HAP-1 (cell line): Measurements from ENCODE around the gene RNF186.
A peak's percentile ranks its signal among the peaks of the same experiment; 100 is the strongest.
"Not testable (repeated sequence)": the region's sequence is repeated elsewhere in the genome, so short reads cannot be mapped to it uniquely, and the experiment has no call there.

Experiments used
- DNase-seq, 2 experiments: peaks; one replicate each; pipeline ENCODE4 v3.0.0-alpha.2; 2016 to 2020; ENCODE audit warnings: low spot score in 2 of 2
- H3K27me3 ChIP-seq: fragments of 250-450 bp; sonication (Bioruptor Pico); 2 replicates; pipeline ENCODE4 v1.5.1; 2020; ENCODE audit warnings: low read depth, mild to moderate bottlenecking, moderate library complexity
- H3K36me3 ChIP-seq: fragments of 250-450 bp; sonication (Bioruptor Pico); replicated peaks from 2 replicates; pipeline ENCODE4 v1.5.1; 2020; ENCODE audit warnings: mild to moderate bottlenecking
- H3K4me1 ChIP-seq: fragments of 250-450 bp; sonication (Bioruptor Pico); 2 replicates; pipeline ENCODE4 v1.5.1; 2020; ENCODE audit warnings: mild to moderate bottlenecking
- H3K4me3 ChIP-seq: fragments of 250-450 bp; sonication (Bioruptor Pico); 2 replicates; pipeline ENCODE4 v1.5.1; 2020; ENCODE audit warnings: mild to moderate bottlenecking, moderate library complexity
- H3K9me3 ChIP-seq: fragments of 250-450 bp; sonication (Bioruptor Pico); 2 replicates; pipeline ENCODE4 v1.5.1; 2020; ENCODE audit warnings: mild to moderate bottlenecking, moderate library complexity
- in situ Hi-C: fragments of 300-500 bp; cut with MboI; formaldehyde crosslinking; loops from 3 replicates; pipeline ENCODE4 v1.14.3; 2020; ENCODE audit warnings: low sequenced_read_pairs, inconsistent platforms, mixed read lengths

The RNF186 gene

DNA sequence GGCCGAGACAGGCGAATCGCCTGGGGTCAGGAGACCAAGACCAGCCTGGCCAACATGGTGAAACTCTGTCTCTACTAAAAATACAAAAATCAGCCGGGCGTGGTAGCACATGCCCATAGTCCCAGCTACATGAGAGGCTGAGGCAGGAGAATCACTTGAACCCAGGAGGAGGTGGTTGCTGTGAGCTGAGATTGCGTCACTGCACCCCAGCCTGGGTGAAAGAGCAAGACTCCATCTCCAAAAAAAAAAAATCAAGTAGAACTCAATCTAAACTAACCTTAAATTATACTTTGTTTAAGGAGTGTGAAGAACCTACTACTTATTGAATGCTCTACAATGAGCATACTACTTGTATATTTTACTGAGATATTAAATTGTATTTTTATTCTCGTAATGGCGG, 30.5 kb upstream of the RNF186 start:
- Histone ChIP-seq H3K9me3 (no peaks in the 10 kb centered on the region), H3K4me1 (peaks cover 10% of the 10 kb centered on the region), H3K36me3 (no peaks in the 10 kb centered on the region), H3K27me3 (no peaks in the 10 kb centered on the region), H3K4me3 (no peak overlapping the region)
- no peak for DNase-seq
- in situ Hi-C loops = no loop called here

DNA sequence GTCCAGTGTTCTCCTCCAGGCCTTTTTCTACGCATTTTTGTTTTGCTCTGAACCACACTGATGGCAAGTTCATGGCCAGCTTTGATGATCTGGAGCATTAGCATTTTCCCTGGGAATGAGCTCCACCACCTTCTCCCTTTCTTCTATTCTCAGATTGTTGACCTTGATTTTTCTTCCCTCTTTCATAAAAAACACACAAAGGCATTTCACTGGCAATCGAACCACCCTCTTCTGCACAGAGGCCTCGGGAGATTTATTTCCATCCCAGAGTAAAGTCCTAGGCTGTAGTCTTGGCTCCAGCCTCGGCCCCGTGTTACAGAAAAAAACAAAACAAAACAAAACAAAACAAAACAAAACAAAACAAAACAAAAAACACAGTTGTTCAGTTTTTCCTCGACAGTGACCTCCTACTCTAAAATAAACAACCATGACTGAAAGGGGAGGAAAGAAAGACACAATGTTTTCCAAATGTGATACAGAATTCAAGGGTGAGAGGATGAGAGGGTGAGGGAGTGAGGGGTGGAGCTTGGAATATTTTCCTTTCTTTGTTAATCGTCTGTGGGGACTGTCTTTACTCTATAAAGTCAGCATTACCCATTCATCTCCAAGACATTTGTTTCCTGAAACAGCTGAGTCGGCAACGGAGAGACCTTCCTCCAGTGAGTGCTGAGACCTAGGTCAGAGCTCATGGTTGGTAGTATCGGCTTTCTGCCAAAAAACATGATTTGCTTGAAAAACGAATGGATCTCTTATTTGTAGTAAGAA, 29.8 kb upstream of the RNF186 start:
- in situ Hi-C loops = no loop called here
- Histone ChIP-seq H3K27me3 (no peaks in the 10 kb centered on the region), H3K4me3 (no peak overlapping the region), H3K4me1 (peaks cover 10% of the 10 kb centered on the region), H3K36me3 (no peaks in the 10 kb centered on the region), H3K9me3 (no peaks in the 10 kb centered on the region)
- DNase-seq = peak; percentile 30 to 32

DNA sequence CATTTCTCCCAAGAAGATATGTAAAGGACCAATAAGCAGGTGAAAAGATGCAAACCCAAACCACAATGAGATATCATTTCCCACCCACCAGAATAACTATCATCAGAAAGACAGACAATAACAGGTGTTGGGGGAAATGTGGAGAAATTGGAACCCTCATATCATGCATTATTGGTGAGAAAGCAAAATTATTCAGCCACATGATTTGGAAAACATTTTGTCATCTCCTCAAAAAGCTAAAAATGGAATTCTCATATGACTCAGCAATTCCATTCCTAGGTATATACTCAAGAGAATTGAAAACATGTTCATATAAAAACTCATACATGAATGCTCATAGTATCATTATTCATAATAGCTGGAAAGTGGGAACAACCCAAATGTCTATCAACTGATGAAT, 25.1 kb upstream of the RNF186 start:
- DNase-seq = no peak

DNA sequence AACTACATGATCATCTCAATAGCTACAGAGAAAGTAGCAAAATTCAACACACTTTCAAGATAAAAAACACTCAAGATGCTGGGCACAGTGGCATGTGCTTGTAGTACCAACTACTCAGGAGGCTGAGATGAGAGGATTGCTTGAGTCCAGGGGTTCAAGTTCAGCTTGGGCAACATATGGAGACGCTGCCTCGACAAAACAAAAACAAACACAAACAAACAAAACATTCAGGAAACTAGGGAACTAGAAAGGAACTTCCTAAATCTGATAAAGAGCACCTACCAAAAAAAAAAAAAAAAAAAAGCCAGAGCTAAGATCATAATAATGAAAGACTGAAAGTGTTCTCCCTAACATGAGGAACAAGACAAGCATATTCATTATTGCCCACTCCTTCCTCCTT, 22.8 kb upstream of the RNF186 start:
- no peak overlapping the region for H3K4me3 ChIP-seq
- no peaks in the 10 kb centered on the region for H3K36me3 ChIP-seq
- H3K9me3 ChIP-seq = no peaks in the 10 kb centered on the region
- in situ Hi-C loops = no loop called here
- DNase-seq = no peak
- no peaks in the 10 kb centered on the region for H3K4me1 ChIP-seq
- H3K27me3 ChIP-seq = no peaks in the 10 kb centered on the region

More for the DNA sequence above, 25.1 kb upstream of the RNF186 start:
- Histone ChIP-seq H3K27me3 (no peaks in the 10 kb centered on the region), H3K4me1 (peaks cover 8% of the 10 kb centered on the region), H3K4me3 (no peak overlapping the region), H3K9me3 (no peaks in the 10 kb centered on the region), H3K36me3 (no peaks in the 10 kb centered on the region)
- in situ Hi-C loops = no loop called here

DNA sequence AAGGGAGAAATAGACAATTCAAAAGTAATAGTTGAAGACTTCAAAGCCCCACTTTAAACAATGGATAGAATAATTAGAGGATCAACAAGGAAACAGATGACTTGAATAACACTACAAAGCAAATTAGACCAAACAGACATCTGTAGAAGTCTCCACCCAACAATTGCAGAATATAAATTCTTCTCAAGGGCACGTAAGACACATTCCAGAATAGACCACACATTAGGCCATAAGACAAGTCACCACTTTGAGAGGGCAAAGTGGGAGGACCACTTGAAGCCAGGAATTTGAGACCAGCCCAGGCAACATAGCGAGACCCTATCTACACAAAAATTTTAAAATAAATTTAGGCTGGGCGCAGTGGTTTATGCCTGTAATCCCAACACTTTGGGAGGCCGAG, 20.5 kb upstream of the RNF186 start:
- no peaks in the 10 kb centered on the region for H3K36me3 ChIP-seq
- DNase-seq = no peak
- no peaks in the 10 kb centered on the region for H3K27me3 ChIP-seq
- in situ Hi-C loops = no loop called here
- no peaks in the 10 kb centered on the region for H3K9me3 ChIP-seq
- no peaks in the 10 kb centered on the region for H3K4me1 ChIP-seq
- H3K4me3 ChIP-seq = no peak overlapping the region

DNA sequence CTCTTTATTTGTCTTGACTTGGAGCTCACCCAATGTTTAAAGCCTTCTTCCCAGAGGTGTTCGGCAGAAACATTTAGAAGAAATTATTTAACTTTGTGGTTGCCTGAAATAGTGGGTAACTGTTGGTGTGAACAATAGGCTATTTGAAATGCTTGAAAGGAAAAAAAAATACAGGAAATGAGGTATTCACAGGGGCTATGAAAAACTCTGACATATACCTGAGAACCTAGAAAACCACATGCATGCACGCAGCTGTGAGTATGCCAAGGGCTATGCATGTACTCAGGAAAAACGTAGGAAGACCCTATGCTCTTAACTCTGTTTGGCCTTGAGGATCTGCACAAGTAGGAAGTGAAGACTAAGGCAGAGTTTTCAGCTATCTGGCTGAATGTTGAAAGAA, 16.4 kb upstream of the RNF186 start:
- no peaks in the 10 kb centered on the region for H3K4me1 ChIP-seq
- in situ Hi-C loops = no loop called here
- H3K4me3 ChIP-seq = no peak overlapping the region
- no peaks in the 10 kb centered on the region for H3K36me3 ChIP-seq
- H3K27me3 ChIP-seq = no peaks in the 10 kb centered on the region
- no peak for DNase-seq
- no peaks in the 10 kb centered on the region for H3K9me3 ChIP-seq

DNA sequence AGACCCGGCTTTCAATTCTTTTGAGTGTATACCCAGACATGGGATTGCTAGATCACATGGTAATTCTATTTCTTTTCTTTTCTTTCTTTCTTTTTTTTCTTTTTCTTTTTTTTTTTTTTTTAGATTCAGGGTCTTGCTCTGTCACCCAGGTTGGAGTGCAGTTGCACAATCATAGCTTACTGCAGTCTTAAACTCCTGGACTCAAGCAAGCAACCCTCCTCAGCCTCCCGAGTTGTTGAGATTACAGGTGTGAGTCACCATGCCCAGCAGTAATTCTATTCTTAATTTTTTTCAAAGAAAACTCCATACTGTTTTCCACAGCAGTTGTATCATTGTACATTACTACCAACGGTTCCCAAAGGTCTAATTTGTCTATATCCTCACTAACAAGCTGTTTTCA, 13.5 kb upstream of the RNF186 start:
- no peaks in the 10 kb centered on the region for H3K36me3 ChIP-seq
- H3K4me3 ChIP-seq = no peak overlapping the region
- in situ Hi-C loops = no loop called here
- DNase-seq = no peak
- H3K9me3 ChIP-seq = no peaks in the 10 kb centered on the region
- no peaks in the 10 kb centered on the region for H3K27me3 ChIP-seq
- H3K4me1 ChIP-seq = no peaks in the 10 kb centered on the region

DNA sequence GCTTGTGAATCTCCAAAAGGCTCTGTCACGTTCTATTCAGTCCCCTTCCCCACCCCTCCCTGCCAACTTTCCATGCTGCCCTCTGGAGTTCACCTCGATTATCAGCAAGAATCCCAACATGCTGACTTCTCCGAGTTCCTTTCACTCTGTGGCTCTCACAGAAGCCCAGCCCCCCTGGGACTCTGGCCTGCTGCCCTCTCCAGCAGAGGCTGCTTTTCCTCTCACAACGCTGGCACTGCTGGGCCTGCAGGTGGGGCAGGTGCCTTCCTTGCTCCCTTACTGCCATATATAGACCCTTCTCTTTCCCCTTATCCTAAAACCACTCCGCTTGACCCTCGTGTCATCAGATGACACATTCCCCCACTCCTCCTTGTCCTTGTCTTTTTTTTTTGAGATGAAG, 10.2 kb upstream of the RNF186 start:
- DNase-seq = peak in 1 of 2 experiments; percentile 17
- Histone ChIP-seq H3K9me3 (no peaks in the 10 kb centered on the region), H3K27me3 (no peaks in the 10 kb centered on the region), H3K4me1 (no peaks in the 10 kb centered on the region), H3K36me3 (no peaks in the 10 kb centered on the region), H3K4me3 (no peak overlapping the region)
- in situ Hi-C loops = no loop called here

DNA sequence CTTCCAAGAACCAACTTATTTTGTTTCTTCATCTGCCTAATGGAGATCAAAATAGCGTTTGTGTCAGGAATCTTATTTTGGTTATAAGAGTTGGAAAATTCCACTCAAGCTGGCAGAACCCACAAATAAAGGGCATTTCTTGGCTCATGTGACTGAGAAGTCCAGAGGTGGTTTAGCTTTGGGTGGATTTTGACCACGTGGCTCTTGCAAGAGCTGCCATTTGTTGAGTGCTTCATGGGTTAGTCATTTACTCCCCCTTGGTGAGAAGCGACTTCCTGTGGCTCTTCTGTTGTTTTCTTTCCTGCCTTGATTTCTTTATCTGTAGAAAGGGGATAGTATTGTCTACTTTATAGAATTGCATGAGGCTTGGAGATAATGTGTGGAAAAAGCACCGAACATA, 9.5 kb upstream of the RNF186 start:
- no peaks in the 10 kb centered on the region for H3K4me1 ChIP-seq
- DNase-seq = no peak
- H3K27me3 ChIP-seq = no peaks in the 10 kb centered on the region
- in situ Hi-C loops = no loop called here
- H3K9me3 ChIP-seq = no peaks in the 10 kb centered on the region
- H3K36me3 ChIP-seq = no peaks in the 10 kb centered on the region
- no peak overlapping the region for H3K4me3 ChIP-seq

DNA sequence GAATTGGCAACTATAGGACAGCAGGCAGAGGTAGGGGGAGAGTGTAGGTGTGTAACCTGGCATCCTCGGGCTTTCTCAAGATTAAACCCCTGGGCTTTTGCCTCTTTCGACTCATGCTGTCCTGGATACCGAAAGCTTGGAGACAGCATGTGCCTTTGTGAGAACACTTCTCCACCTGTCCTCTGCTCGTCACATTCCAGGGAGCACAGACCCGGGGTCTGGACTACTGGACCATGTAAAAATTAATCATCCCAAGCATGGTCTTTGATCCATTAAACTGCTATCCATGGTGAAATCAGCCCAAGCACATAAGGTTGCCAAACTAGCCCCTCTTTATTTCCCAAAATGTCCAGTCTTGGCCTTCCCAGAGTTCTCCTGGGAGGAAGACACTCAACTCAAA, 9.0 kb upstream of the RNF186 start:
- Histone ChIP-seq H3K4me1 (no peaks in the 10 kb centered on the region), H3K27me3 (no peaks in the 10 kb centered on the region), H3K9me3 (no peaks in the 10 kb centered on the region), H3K36me3 (no peaks in the 10 kb centered on the region), H3K4me3 (no peak overlapping the region)
- in situ Hi-C loops = no loop called here
- no peak for DNase-seq

DNA sequence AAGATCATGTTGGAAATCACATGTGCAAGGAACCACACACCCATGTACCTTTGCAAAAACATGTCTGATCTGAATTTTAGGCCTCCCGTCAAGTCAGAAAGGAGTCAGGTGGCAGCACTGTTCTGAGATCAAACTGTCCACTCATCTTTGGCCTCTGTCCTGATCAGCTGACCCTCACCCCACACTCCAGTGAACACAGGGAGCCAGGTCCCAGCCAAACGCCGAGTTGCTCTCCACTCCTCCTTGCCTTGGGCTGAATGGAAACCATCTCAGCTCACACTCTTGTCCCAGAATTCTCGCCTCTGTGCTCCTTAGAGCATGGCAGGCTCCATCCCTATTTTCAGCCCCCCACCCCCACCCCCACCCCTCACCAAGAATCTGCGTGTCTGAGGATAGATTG, 4.6 kb upstream of the RNF186 start:
- in situ Hi-C loops = no loop called here
- no peaks in the 10 kb centered on the region for H3K9me3 ChIP-seq
- no peak overlapping the region for H3K4me3 ChIP-seq
- H3K36me3 ChIP-seq = no peaks in the 10 kb centered on the region
- H3K27me3 ChIP-seq = no peaks in the 10 kb centered on the region
- no peak for DNase-seq
- no peaks in the 10 kb centered on the region for H3K4me1 ChIP-seq

DNA sequence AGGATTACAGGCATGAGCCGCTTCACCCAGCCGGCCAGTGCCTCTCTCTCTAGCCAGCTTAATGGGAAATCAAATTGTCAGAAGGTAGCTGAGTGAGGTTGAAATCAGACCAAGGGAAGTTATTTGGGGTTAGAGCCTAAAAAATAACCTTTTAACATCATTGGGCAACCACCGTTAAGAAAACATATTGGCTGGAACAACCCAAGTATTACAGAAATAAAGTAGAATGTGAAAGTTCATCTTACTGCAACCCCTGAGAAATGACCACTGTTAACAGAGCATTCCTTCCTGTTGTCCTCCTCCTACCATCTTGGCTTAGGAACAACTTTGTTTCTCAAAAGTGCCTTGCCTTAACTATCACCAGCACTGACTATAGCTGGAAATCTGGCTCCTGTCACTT, 3.2 kb upstream of the RNF186 start:
- Histone ChIP-seq H3K4me1 (no peaks in the 10 kb centered on the region), H3K4me3 (no peak overlapping the region), H3K27me3 (no peaks in the 10 kb centered on the region), H3K36me3 (no peaks in the 10 kb centered on the region), H3K9me3 (no peaks in the 10 kb centered on the region)
- in situ Hi-C loops = no loop called here
- no peak for DNase-seq

DNA sequence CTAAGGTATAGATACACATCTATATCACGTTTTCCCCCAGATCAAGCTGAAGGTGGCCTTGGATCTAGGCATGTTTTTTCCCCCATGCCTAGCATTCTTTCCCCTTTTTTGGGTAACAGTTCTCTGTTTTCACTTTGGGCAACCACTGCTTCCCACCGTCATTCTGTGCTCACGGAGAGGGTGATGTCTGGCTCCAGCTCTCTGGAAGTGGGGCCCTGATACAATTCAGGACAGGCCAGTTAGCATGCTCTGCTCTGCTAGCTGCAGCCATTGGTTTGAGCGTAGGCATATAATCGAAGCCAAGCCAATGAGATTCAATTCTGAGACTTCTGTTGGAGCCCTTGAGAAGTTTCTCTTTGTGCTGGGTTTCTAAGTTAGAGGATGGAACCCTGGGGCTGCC, 2.1 kb upstream of the RNF186 start:
- Histone ChIP-seq H3K4me1 (no peaks in the 10 kb centered on the region), H3K4me3 (no peak overlapping the region)

DNA sequence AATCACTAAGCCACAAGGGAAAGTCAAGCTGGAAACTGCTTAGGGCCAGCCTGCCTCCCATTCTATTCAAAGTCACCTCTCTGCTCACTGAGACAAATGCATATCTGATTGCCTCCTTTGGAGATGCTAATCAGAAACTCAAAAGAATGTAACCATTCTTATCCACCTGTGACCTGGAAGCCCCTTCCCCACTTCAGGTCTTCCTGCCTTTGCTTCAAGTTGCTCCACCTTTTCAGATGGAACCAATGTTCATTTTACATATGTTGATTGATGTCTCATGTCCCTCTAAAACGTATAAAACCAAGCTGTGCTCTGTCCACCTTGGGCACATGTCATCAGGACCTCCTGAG, 1.6 kb upstream of the RNF186 start:
- H3K4me1 ChIP-seq, H3K9me3 ChIP-seq, H3K36me3 ChIP-seq, in situ Hi-C loops, DNase-seq, H3K27me3 ChIP-seq, H3K4me3 ChIP-seq: not testable (repeated sequence)

More for the DNA sequence above, 2.1 kb upstream of the RNF186 start:
- in situ Hi-C loops = no loop called here
- Histone ChIP-seq H3K36me3 (no peaks in the 10 kb centered on the region), H3K9me3 (no peaks in the 10 kb centered on the region), H3K27me3 (no peaks in the 10 kb centered on the region)
- no peak for DNase-seq
